Activated naive CD8-positive, alpha-beta T cell treated with anti-CD3 and anti-CD28 coated beads, Interleukin-2, amount 10 ng/mL, durations not matched to agents 7 days and 5 days (primary cell): ENCODE data around the gene GNAO1. TPM values are rescaled to one million over a fixed set of nuclear protein-coding genes. Genes with fewer than 3 reads are reported as not detected.

ENCODE experiments used
- ATAC-seq: fragments of 150-1000 bp; cut with Tn5 transposase; one replicate; pipeline ENCODE4 v1.10.0; 2021; ENCODE audit warnings: low read depth, moderate library complexity
- POLR2A ChIA-PET: fragments of 350-600 bp; sonication (Branson Sonifier 250); formaldehyde crosslinking; loops from one replicate; lab custom pipeline; 2021; ENCODE audit warnings: antibody characterized with exemption; lab: Charles Lee
- DNase-seq: peaks from one replicate; pipeline ENCODE4 v3.0.0; 2021
- H3K27ac Mint-ChIP-seq: one replicate; pipeline ENCODE4 v1.8.0; 2022; ENCODE audit warnings: mild to moderate bottlenecking, mixed read lengths
- H3K27me3 Mint-ChIP-seq: one replicate; pipeline ENCODE4 v1.8.0; 2022; ENCODE audit warnings: mild to moderate bottlenecking, moderate library complexity, mixed read lengths
- H3K36me3 Mint-ChIP-seq: one replicate; pipeline ENCODE4 v1.8.0; 2021; ENCODE audit warnings: mild to moderate bottlenecking, mixed read lengths
- H3K4me1 Mint-ChIP-seq: one replicate; pipeline ENCODE4 v1.8.0; 2021; ENCODE audit warnings: mixed read lengths
- H3K4me3 Mint-ChIP-seq: one replicate; pipeline ENCODE4 v1.8.0; 2022; ENCODE audit warnings: mild to moderate bottlenecking, moderate library complexity, mixed read lengths
- H3K9me3 Mint-ChIP-seq: one replicate; pipeline ENCODE4 v1.8.0; 2021; ENCODE audit warnings: mixed read lengths
- total RNA-seq, 2 experiments: library from RNA; stranded (reverse); gene quantifications; one replicate each; pipeline ENCODE4 v1.2.3, GENCODE V29; 2021

The GNAO1 gene
- 1 to 10 TPM; 5.7 to 6.7 TPM for total RNA-seq

GRCh38 chr16:56191156-56191815 lies at the start of gene GNAO1:
Gene GNAO1 (plus strand): TSS chr16:56191489. CDS start chr16:56192236, 747 bp downstream.
- H3K36me3 Mint-ChIP-seq, result peaks cover 6% of the 10 kb centered on the region
- no peaks in the 10 kb centered on the region for H3K9me3 Mint-ChIP-seq
- POLR2A ChIA-PET, result no interaction called here
- peaks cover 83% of the 10 kb centered on the region for H3K27me3 Mint-ChIP-seq
- DNase-seq (peak; percentile 77), ATAC-seq (peak; percentile 77)
- H3K27ac Mint-ChIP-seq, result no peak within 1 kb of the TSS
- peaks cover 20% of the 10 kb centered on the region for H3K4me1 Mint-ChIP-seq
- H3K4me3 Mint-ChIP-seq, result peak within 1 kb of the TSS; percentile 83

DNA sequence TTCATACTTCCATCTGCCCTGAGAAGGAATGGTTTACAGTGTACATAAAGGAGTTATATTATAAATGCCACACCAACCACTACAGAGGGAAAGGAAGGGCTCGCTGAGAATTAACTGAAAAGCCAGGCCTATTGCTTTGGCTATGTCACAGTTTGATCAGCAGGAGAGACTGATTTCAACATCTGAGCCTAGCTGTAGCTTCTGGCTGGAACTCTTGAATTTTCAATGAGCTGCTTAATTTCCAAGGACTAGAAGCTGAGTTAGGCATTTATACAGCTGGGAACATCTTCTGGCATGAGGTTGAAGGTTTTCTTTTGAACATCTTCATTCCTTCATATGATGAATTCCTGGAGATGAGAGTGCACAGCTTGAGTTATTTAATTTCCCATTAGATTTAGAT lies 47.6 kb upstream of the GNAO1 start:
- POLR2A ChIA-PET, result no interaction called here
- H3K4me1 Mint-ChIP-seq, result no peaks in the 10 kb centered on the region
- no peaks in the 10 kb centered on the region for H3K9me3 Mint-ChIP-seq
- H3K27ac Mint-ChIP-seq, result no peak overlapping the region
- H3K4me3 Mint-ChIP-seq, result no peak overlapping the region
- no peaks in the 10 kb centered on the region for H3K36me3 Mint-ChIP-seq
- H3K27me3 Mint-ChIP-seq, result peaks cover 54% of the 10 kb centered on the region
- no peak for DNase-seq
- ATAC-seq, result no peak

- Mint-ChIP-seq H3K9me3 (no peaks in the 10 kb centered on the region), H3K4me1 (no peaks in the 10 kb centered on the region), H3K27me3 (peaks cover 58% of the 10 kb centered on the region), H3K27ac (no peak overlapping the region), H3K36me3 (no peaks in the 10 kb centered on the region), H3K4me3 (no peak overlapping the region)
- POLR2A ChIA-PET, result no interaction called here
- ATAC-seq (no peak), DNase-seq (no peak)
Observed at GRCh38 chr16:56145369-56145768, 45.9 kb upstream of the GNAO1 start.

GRCh38 chr16:56151621-56152020 lies 39.7 kb upstream of the GNAO1 start:
- peaks cover 2% of the 10 kb centered on the region for H3K9me3 Mint-ChIP-seq
- DNase-seq (no peak), ATAC-seq (no peak)
- no peak overlapping the region for H3K4me3 Mint-ChIP-seq
- no peaks in the 10 kb centered on the region for H3K4me1 Mint-ChIP-seq
- H3K27me3 Mint-ChIP-seq, result peaks cover 49% of the 10 kb centered on the region
- H3K27ac Mint-ChIP-seq, result no peak overlapping the region
- H3K36me3 Mint-ChIP-seq, result no peaks in the 10 kb centered on the region
- POLR2A ChIA-PET, result no interaction called here

GRCh38 chr16:56161658-56162057 lies 29.6 kb upstream of the GNAO1 start:
- no peak overlapping the region for H3K27ac Mint-ChIP-seq
- ATAC-seq (no peak), DNase-seq (no peak)
- POLR2A ChIA-PET, result no interaction called here
- peaks cover 5% of the 10 kb centered on the region for H3K4me1 Mint-ChIP-seq
- H3K4me3 Mint-ChIP-seq, result no peak overlapping the region
- H3K9me3 Mint-ChIP-seq, result peaks cover 2% of the 10 kb centered on the region
- peaks cover 2% of the 10 kb centered on the region for H3K27me3 Mint-ChIP-seq
- no peaks in the 10 kb centered on the region for H3K36me3 Mint-ChIP-seq

- H3K9me3 Mint-ChIP-seq, result peaks cover 2% of the 10 kb centered on the region
- no peak overlapping the region for H3K27ac Mint-ChIP-seq
- H3K4me3 Mint-ChIP-seq, result no peak overlapping the region
- no peaks in the 10 kb centered on the region for H3K36me3 Mint-ChIP-seq
- peaks cover 9% of the 10 kb centered on the region for H3K27me3 Mint-ChIP-seq
- H3K4me1 Mint-ChIP-seq, result peaks cover 5% of the 10 kb centered on the region
- DNase-seq (no peak), ATAC-seq (no peak)
- POLR2A ChIA-PET, result no interaction called here
Observed at GRCh38 chr16:56163089-56163488, 28.2 kb upstream of the GNAO1 start.

DNA sequence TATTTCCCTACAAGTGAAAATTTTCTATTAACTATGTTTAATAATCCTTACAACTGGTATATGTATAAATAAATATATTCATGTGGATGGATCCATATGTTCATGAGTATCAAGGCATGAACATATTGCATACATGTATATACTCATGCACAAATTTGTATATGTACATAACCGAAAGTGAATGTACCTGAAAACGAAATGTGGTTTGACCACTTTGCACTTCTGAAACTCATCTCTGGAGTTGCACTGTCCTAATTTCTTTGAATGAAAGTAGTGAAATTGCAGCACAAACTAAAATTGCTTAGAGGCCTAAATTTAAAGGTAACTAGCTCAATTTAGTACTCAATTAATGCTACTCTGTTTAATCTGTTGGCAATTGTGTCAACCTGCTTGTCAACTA lies 27.4 kb upstream of the GNAO1 start:
- H3K36me3 Mint-ChIP-seq, result no peaks in the 10 kb centered on the region
- POLR2A ChIA-PET, result no interaction called here
- peaks cover 1% of the 10 kb centered on the region for H3K9me3 Mint-ChIP-seq
- no peak overlapping the region for H3K27ac Mint-ChIP-seq
- ATAC-seq, result no peak
- H3K4me3 Mint-ChIP-seq, result no peak overlapping the region
- DNase-seq, result no peak
- peaks cover 10% of the 10 kb centered on the region for H3K27me3 Mint-ChIP-seq
- peaks cover 5% of the 10 kb centered on the region for H3K4me1 Mint-ChIP-seq

- Mint-ChIP-seq H3K9me3 (no peaks in the 10 kb centered on the region), H3K27me3 (peaks cover 15% of the 10 kb centered on the region)
- no peak for ATAC-seq
Observed at GRCh38 chr16:56164636-56165035, 26.7 kb upstream of the GNAO1 start.

GRCh38 chr16:56174411-56174810 lies 16.9 kb upstream of the GNAO1 start:
- DNase-seq (no peak), ATAC-seq (no peak)
- peaks cover 11% of the 10 kb centered on the region for H3K9me3 Mint-ChIP-seq
- peaks cover 49% of the 10 kb centered on the region for H3K27me3 Mint-ChIP-seq
- POLR2A ChIA-PET, result no interaction called here
- no peak overlapping the region for H3K4me3 Mint-ChIP-seq
- no peaks in the 10 kb centered on the region for H3K4me1 Mint-ChIP-seq
- H3K36me3 Mint-ChIP-seq, result no peaks in the 10 kb centered on the region
- no peak overlapping the region for H3K27ac Mint-ChIP-seq

More at GRCh38 chr16:56164636-56165035, 26.7 kb upstream of the GNAO1 start:
- peaks cover 5% of the 10 kb centered on the region for H3K4me1 Mint-ChIP-seq
- no peak overlapping the region for H3K27ac Mint-ChIP-seq
- H3K36me3 Mint-ChIP-seq, result no peaks in the 10 kb centered on the region
- no peak overlapping the region for H3K4me3 Mint-ChIP-seq
- no peak for DNase-seq
- POLR2A ChIA-PET, result no interaction called here

DNA sequence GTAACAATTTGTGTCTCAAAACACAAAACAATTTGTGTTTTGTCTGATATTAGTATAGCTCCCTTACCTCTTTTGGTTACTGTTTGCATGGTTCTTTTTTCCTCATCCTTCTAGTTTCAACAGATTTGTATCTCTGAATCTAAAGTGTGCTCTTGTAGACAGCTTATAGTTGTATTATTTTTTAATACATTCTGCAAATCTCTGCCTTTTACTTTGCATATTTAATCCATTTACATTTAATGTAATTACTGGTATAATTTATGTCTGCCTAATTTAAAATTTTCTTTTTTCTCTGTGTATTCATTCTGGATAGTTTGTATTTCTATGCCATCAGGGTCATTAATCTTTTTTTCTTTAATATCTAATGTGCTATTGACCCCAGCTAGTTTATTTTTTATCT lies 9.9 kb upstream of the GNAO1 start:
- Mint-ChIP-seq H3K27me3 (peaks cover 58% of the 10 kb centered on the region), H3K27ac (no peak overlapping the region), H3K9me3 (peaks cover 13% of the 10 kb centered on the region), H3K4me1 (no peaks in the 10 kb centered on the region), H3K36me3 (no peaks in the 10 kb centered on the region), H3K4me3 (no peak overlapping the region)
- DNase-seq (no peak), ATAC-seq (no peak)
- POLR2A ChIA-PET, result no interaction called here

- ATAC-seq (no peak), DNase-seq (no peak)
- Mint-ChIP-seq H3K27ac (no peak overlapping the region), H3K9me3 (peaks cover 12% of the 10 kb centered on the region), H3K27me3 (peaks cover 67% of the 10 kb centered on the region), H3K4me1 (no peaks in the 10 kb centered on the region), H3K4me3 (no peak overlapping the region), H3K36me3 (no peaks in the 10 kb centered on the region)
- POLR2A ChIA-PET, result no interaction called here
Observed at GRCh38 chr16:56183266-56183665, 8.0 kb upstream of the GNAO1 start.

- Mint-ChIP-seq H3K27me3 (peaks cover 86% of the 10 kb centered on the region), H3K36me3 (peaks cover 6% of the 10 kb centered on the region), H3K9me3 (no peaks in the 10 kb centered on the region), H3K4me3 (peak overlapping the region; percentile 35), H3K4me1 (peaks cover 20% of the 10 kb centered on the region), H3K27ac (no peak overlapping the region)
- DNase-seq, result no peak
- no peak for ATAC-seq
- POLR2A ChIA-PET, result no interaction called here
Observed at GRCh38 chr16:56190048-56190676, 1.1 kb upstream of the GNAO1 start.

DNA sequence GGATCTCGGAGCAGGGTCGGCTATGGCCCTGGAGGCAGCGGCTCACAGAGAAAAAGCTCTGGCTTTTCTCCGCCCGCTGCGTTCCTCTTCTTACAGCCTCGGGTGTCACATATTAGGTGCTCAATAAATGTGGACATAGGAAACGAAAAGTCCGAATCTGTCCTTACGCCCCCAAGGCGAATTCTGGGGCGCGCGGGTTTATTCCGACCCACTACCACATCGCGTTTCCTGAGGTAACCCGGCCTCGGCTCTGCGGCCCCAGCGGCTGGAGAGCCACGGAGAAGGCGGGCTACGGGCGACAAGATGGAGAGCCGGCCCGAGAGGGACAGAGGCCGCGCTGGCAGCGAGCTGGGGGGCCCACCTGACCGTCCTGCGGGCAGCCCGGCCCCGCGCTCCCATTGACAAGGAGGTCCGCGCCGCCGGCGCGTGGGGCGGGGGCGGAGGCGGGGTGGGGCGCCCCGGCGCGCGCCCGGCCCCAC lies 573 bp upstream of the GNAO1 start:
- Mint-ChIP-seq H3K4me3 (peak overlapping the region; percentile 64), H3K27me3 (peaks cover 86% of the 10 kb centered on the region), H3K4me1 (peaks cover 20% of the 10 kb centered on the region), H3K9me3 (no peaks in the 10 kb centered on the region), H3K36me3 (peaks cover 6% of the 10 kb centered on the region), H3K27ac (no peak overlapping the region)
- no peak for ATAC-seq
- POLR2A ChIA-PET, result no interaction called here
- DNase-seq, result no peak
